Panc1 (cell line): ENCODE measurements around the gene TMEM121B. TPM values are rescaled to one million over a fixed set of nuclear protein-coding genes. Genes with fewer than 3 reads are reported as not detected.

Experiments
- ATAC-seq: fragments of 200-7000 bp; cut with Tn5 transposase; 2 replicates; pipeline ENCODE4 v1.9.1; 2020; ENCODE audit warnings: mild to moderate bottlenecking, moderate library complexity
- BruUV-seq: library from RNA; stranded (reverse); fragments of 400-500 nt; replicated peaks from 2 replicates; lab custom pipeline; 2021; lab: Mats Ljungman, UMichigan
- CTCF ChIA-PET: fragments of 300-600 bp; sonication (Branson Sonifier 250); formaldehyde crosslinking; loops from one replicate; lab custom pipeline; 2022; ENCODE audit warnings: antibody characterized with exemption; lab: Charles Lee
- POLR2A ChIA-PET: fragments of 300-600 bp; sonication (Branson Sonifier 250); formaldehyde crosslinking; loops from one replicate; lab custom pipeline; 2022; ENCODE audit warnings: antibody characterized with exemption; lab: Charles Lee
- DNase-seq: peaks from one replicate; pipeline ENCODE4 v3.0.0-alpha.2; 2010; ENCODE audit warnings: low read depth, low spot score
- H3K27ac ChIP-seq: 2 replicates; pipeline ENCODE4 v1.5.1; 2011; ENCODE audit warnings: mild to moderate bottlenecking, low read length, inconsistent platforms
- H3K27me3 ChIP-seq: fragments of 200-500 bp; sonication (Bioruptor generic); 2 replicates; pipeline ENCODE4 v1.6.0; 2014; ENCODE audit warnings: low read length, inconsistent platforms; ENCODE audit not compliant: control insufficient read depth, insufficient read depth
- H3K36me3 ChIP-seq: fragments of 200-500 bp; sonication (Bioruptor generic); 2 replicates; pipeline ENCODE4 v1.5.1; 2014; ENCODE audit warnings: inconsistent platforms, mild to moderate bottlenecking, low read length, moderate library complexity; ENCODE audit not compliant: control insufficient read depth, insufficient read depth
- H3K4me1 ChIP-seq: 2 replicates; pipeline ENCODE4 v1.5.1; 2011; ENCODE audit warnings: inconsistent platforms, mild to moderate bottlenecking, low read length, moderate library complexity; ENCODE audit not compliant: control insufficient read depth, insufficient read depth
- H3K4me3 ChIP-seq, 2 experiments: 2 replicates each; pipeline ENCODE4 v1.5.1; 2011 to 2012; ENCODE audit warnings: low read depth in 2 of 2, low read length in 2 of 2, mild to moderate bottlenecking in 2 of 2, inconsistent platforms in 1 of 2, moderate library complexity in 1 of 2
- H3K9me3 ChIP-seq: fragments of 200-500 bp; sonication (Bioruptor generic); 2 replicates; pipeline ENCODE4 v1.5.1; 2014; ENCODE audit warnings: low read depth, mild to moderate bottlenecking, inconsistent platforms, low read length, moderate library complexity; ENCODE audit not compliant: control insufficient read depth, insufficient read depth
- POLR2AphosphoS5 ChIP-seq: IDR thresholded peaks from 2 replicates; pipeline ENCODE4 v1.6.1; 2012; ENCODE audit warnings: mild to moderate bottlenecking, low read depth, low read length, moderate library complexity
- REST ChIP-seq, 2 experiments: IDR thresholded peaks; 2 replicates each; pipeline ENCODE4 v1.6.1; 2011 to 2012; ENCODE audit warnings: low read depth in 2 of 2, control low read depth in 1 of 2, low read length in 1 of 2, mild to moderate bottlenecking in 1 of 2, moderate library complexity in 1 of 2; ENCODE audit not compliant: insufficient read depth in 1 of 2
- SIN3A ChIP-seq: IDR thresholded peaks from 2 replicates; pipeline ENCODE4 v1.6.1; 2012; ENCODE audit warnings: low read depth, mild to moderate bottlenecking, low read length, moderate library complexity, borderline replicate concordance; ENCODE audit not compliant: insufficient read depth
- TCF7L2 ChIP-seq: IDR thresholded peaks from 2 replicates; pipeline ENCODE4 v1.6.1; 2011; ENCODE audit warnings: mild to moderate bottlenecking, low read depth, low read length, inconsistent platforms
- in situ Hi-C: cut with HindIII; loops from 2 replicates; pipeline ENCODE4 v1.10.0; 2016; ENCODE audit warnings: low sequenced_read_pairs, low pct_unique_long_range_greater_than_20kb
- intact Hi-C: fragments of 100-400 bp; cut with micrococcal nuclease; formaldehyde crosslinking; loops from one replicate; pipeline ENCODE4 v1.10.0; 2022; ENCODE audit not compliant: unreplicated experiment
- total RNA-seq: library from RNA; stranded (reverse); gene quantifications from one replicate; pipeline ENCODE4 v1.2.1, GENCODE V29; 2021; ENCODE audit not compliant: unreplicated experiment
- TF ChIP-seq, protein P1 (sequence below): fragments of 450-650 bp; IDR thresholded peaks from 2 replicates; pipeline ENCODE4 v1.5.1; 2017; ENCODE audit warnings: mild to moderate bottlenecking

TMEM121B gene
- total RNA-seq, 1 experiment from 2014 or later = 0.44 TPM

GRCh38 chr22:17131686-17132085, 10.5 kb upstream of the TMEM121B start:
- ChIA-PET CTCF (interaction anchor here (0.7 to 0.8 kb wide), 2 partner anchors 40 to 395 kb away, joined by 3 to 5 read pairs; no protein-coding TSS in a partner anchor), POLR2A (no interaction called here)
- TF ChIP-seq SIN3A (no peak), POLR2AphosphoS5 (no peak), TCF7L2 (no peak), REST (IDR thresholded peaks at IDR 0.05; ENCODE audit: insufficient read depth in 1 of 2, low read depth in 2 of 2, low read length in 1 of 2) (no peak)
- TF ChIP-seq, protein P1, sequence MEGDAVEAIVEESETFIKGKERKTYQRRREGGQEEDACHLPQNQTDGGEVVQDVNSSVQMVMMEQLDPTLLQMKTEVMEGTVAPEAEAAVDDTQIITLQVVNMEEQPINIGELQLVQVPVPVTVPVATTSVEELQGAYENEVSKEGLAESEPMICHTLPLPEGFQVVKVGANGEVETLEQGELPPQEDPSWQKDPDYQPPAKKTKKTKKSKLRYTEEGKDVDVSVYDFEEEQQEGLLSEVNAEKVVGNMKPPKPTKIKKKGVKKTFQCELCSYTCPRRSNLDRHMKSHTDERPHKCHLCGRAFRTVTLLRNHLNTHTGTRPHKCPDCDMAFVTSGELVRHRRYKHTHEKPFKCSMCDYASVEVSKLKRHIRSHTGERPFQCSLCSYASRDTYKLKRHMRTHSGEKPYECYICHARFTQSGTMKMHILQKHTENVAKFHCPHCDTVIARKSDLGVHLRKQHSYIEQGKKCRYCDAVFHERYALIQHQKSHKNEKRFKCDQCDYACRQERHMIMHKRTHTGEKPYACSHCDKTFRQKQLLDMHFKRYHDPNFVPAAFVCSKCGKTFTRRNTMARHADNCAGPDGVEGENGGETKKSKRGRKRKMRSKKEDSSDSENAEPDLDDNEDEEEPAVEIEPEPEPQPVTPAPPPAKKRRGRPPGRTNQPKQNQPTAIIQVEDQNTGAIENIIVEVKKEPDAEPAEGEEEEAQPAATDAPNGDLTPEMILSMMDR = no peak
- DNase-seq (no peak), ATAC-seq (no peak; the same call in 1 of the 2 replicates)
- Histone ChIP-seq H3K27ac (no peak overlapping the region), H3K4me1 (no peaks in the 10 kb centered on the region), H3K4me3 (no peak overlapping the region), H3K9me3 (no peaks in the 10 kb centered on the region), H3K36me3 (no peaks in the 10 kb centered on the region), H3K27me3 (no peaks in the 10 kb centered on the region)
- in situ Hi-C loops = no loop called here
- BruUV-seq = no TSS peak
- intact Hi-C loops = no loop called here

GRCh38 chr22:17130199-17130598, 9.0 kb upstream of the TMEM121B start:
- Histone ChIP-seq H3K4me1 (no peaks in the 10 kb centered on the region), H3K4me3 (no peak overlapping the region), H3K9me3 (no peaks in the 10 kb centered on the region), H3K36me3 (no peaks in the 10 kb centered on the region), H3K27me3 (no peaks in the 10 kb centered on the region), H3K27ac (no peak overlapping the region)
- ATAC-seq (no peak), DNase-seq (no peak)
- ChIA-PET CTCF (no interaction called here), POLR2A (no interaction called here)
- no TSS peak for BruUV-seq
- in situ Hi-C loops = no loop called here
- no peak for TF ChIP-seq REST (IDR thresholded peaks at IDR 0.05; ENCODE audit: insufficient read depth in 1 of 2, low read depth in 2 of 2, low read length in 1 of 2)
- no peak for TF ChIP-seq POLR2AphosphoS5
- no peak for TF ChIP-seq SIN3A
- intact Hi-C loops = no loop called here
